Subcutaneous adipose tissue (tissue), 4 donors: ENCODE data around the gene IFITM10. TPM values are rescaled to one million over a fixed set of nuclear protein-coding genes. Genes with fewer than 3 reads are reported as not detected.

ENCODE experiments used
- CTCF ChIP-seq: fragments of 450-650 bp; IDR thresholded peaks from one replicate; pipeline ENCODE4 v1.5.1; 2016; ENCODE audit warnings: low read depth, mild to moderate bottlenecking, control low read depth, antibody characterized with exemption, moderate library complexity
- total RNA-seq, 4 donors: library from RNA; depleted of rRNA; stranded (reverse); fragments of >200 nt; gene quantifications; one replicate each; pipeline ENCODE4 v1.1.0, GENCODE V29; 2016

The IFITM10 gene
- total RNA-seq, 4 donors from 2014 or later = 1.1 to 2.4 (median 1.3) TPM; not detected in 1

GRCh38 chr11:1694846-1695547, 55.4 kb downstream of the IFITM10 start:
- no peak for TF ChIP-seq CTCF

GRCh38 chr11:1694064-1694845, 56.1 kb downstream of the IFITM10 start:
- no peak for TF ChIP-seq CTCF

- no peak for TF ChIP-seq CTCF
Measured at GRCh38 chr11:1693327-1694063, 56.9 kb downstream of the IFITM10 start.

- TF ChIP-seq CTCF = no peak
Measured at GRCh38 chr11:1692708-1693326, 57.6 kb downstream of the IFITM10 start.

- no peak for TF ChIP-seq CTCF
Measured at GRCh38 chr11:1691878-1692707, 58.3 kb downstream of the IFITM10 start.

- no peak for TF ChIP-seq CTCF
Measured at GRCh38 chr11:1691026-1691877, 59.1 kb downstream of the IFITM10 start.
